ENCODE measurements around the gene MROH2A. TPM values are rescaled to one million over a fixed set of nuclear protein-coding genes. Genes with fewer than 3 reads are reported as not detected.

Gene MROH2A
- total and polyA plus RNA-seq, 12 donors, result not detected

DNA sequence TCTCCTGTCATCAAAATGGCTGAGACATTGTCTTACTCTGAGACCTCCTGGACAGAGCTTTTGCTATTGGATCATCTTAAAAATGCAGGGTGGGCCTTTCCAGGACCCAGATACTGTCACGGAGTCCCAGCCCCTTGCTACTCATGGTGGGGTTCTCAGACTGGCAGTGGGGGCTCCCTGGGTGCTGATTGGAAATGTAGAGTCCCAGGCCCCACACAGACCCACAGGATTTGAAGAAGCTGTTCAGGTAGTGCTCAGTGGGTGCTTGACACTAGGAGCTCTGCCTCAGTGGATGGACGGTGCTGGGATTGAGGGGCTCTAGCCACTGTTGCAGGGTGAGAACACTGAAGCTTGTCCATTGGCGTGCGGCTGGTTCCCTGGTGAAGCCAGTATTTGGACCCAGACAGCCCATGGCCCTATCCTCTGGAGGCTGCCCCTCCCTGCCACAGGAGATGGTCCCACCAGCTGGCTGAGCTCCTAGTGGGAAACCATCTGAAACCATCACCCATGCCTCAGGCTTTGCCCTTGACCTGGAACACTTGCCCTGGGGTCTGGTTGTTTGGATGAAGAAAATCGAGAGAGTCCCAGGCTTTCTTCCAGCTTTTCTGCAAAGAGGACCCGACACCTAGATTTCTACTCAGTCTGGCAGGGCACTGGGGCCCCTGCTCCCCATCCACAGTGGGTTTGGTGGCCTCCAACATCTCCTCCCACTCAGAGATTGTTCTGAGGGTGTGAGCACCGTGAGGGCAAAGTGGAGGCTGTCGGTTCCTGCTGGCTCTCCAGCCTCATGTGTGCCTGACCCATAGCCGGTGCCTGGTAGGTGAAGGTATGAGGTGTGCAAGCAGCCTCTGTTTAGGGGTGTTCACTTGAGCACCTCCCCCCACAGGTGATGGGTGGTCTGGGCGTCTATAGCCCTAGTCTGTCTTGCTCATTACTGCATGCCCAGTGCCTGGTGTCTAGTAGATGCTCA is 30.1 kb downstream of the MROH2A start:
- peaks cover 0 to 28% (median 14%) of the 10 kb centered on the region in 7 donors for H3K27me3 ChIP-seq
- no peaks in the 10 kb centered on the region for H3K4me1 ChIP-seq
- TF ChIP-seq, protein P1, sequence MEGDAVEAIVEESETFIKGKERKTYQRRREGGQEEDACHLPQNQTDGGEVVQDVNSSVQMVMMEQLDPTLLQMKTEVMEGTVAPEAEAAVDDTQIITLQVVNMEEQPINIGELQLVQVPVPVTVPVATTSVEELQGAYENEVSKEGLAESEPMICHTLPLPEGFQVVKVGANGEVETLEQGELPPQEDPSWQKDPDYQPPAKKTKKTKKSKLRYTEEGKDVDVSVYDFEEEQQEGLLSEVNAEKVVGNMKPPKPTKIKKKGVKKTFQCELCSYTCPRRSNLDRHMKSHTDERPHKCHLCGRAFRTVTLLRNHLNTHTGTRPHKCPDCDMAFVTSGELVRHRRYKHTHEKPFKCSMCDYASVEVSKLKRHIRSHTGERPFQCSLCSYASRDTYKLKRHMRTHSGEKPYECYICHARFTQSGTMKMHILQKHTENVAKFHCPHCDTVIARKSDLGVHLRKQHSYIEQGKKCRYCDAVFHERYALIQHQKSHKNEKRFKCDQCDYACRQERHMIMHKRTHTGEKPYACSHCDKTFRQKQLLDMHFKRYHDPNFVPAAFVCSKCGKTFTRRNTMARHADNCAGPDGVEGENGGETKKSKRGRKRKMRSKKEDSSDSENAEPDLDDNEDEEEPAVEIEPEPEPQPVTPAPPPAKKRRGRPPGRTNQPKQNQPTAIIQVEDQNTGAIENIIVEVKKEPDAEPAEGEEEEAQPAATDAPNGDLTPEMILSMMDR (IDR thresholded peaks at IDR 0.05), result no peak
- DNase-seq, result no peak
- no peak for ATAC-seq
- H3K36me3 ChIP-seq, result no peaks in the 10 kb centered on the region
- H3K4me3 ChIP-seq, result no peak overlapping the region
- H3K27ac ChIP-seq, result no peak overlapping the region
- intact Hi-C loops (cut with DNase I), result loop anchor here in 1 of 10 donors (5.0 kb wide), 1 partner anchor 1596 kb away; no protein-coding TSS in a partner anchor
- H3K9me3 ChIP-seq, result no peaks in the 10 kb centered on the region
- 73 to 80% methylated on average over 10 of the region's 10 CpGs for WGBS, 2 donors

DNA sequence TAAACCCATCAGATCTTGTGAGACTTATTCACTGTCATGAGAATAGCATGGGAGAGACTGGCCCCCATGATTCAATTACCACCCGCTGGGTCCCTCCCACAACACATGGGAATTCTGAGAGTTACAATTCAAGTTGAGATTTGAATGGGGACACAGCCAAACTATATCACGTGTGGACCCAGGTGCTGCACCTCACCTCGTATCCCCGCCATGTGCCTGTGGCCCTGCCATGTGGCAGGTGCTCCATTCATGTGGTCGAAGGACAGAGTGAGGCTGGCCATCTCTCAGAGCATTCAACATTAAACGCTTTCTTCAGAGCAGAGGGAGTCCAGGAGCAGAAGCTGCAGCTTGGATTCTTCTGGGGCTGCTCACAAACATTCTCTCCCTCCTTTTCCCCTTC is 32.3 kb downstream of the MROH2A start:
- DNase-seq (no peak), ATAC-seq (no peak)
- TF ChIP-seq, protein P1 (IDR thresholded peaks at IDR 0.05), result no peak
- Histone ChIP-seq H3K36me3 (no peaks in the 10 kb centered on the region), H3K4me1 (no peaks in the 10 kb centered on the region), H3K27me3 (peaks cover 0 to 36% (median 14%) of the 10 kb centered on the region in 7 donors), H3K9me3 (no peaks in the 10 kb centered on the region), H3K27ac (no peak overlapping the region), H3K4me3 (no peak overlapping the region)
- intact Hi-C loops (cut with DNase I), result no loop called here
- WGBS, 2 donors, result 83 to 85% methylated on average over 6 of the region's 6 CpGs

DNA sequence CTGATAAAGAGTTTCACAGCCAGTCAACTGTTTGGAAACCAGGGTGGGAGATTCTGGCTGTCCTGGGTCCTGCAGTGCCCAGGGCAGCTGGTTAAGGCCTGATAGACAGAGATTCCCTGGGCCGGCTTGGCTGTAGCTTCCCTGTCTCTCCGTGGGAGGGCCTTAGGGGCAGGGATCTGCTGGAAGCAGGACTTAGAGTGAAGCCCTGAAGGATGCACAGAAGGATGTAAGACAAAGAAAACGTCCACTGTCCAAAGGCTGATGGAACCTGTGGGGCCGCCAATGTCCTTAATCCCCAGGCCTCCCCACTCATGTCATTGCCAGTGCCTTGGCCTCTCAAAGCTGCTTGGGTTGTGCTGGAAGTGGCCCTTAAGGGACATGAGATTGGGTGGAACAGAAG is 33.0 kb downstream of the MROH2A start:
- Histone ChIP-seq H3K36me3 (no peaks in the 10 kb centered on the region), H3K27me3 (peaks cover 0 to 36% (median 14%) of the 10 kb centered on the region in 7 donors), H3K27ac (no peak overlapping the region), H3K4me1 (no peaks in the 10 kb centered on the region), H3K4me3 (no peak overlapping the region), H3K9me3 (peaks cover 0 to 3% (median 0%) of the 10 kb centered on the region in 11 donors)
- intact Hi-C loops (cut with DNase I), result no loop called here
- TF ChIP-seq, protein P1 (IDR thresholded peaks at IDR 0.05), result no peak
- 66 to 70% methylated on average over 4 of the region's 4 CpGs for WGBS, 2 donors
- ATAC-seq, result no peak
- DNase-seq, result no peak

DNA sequence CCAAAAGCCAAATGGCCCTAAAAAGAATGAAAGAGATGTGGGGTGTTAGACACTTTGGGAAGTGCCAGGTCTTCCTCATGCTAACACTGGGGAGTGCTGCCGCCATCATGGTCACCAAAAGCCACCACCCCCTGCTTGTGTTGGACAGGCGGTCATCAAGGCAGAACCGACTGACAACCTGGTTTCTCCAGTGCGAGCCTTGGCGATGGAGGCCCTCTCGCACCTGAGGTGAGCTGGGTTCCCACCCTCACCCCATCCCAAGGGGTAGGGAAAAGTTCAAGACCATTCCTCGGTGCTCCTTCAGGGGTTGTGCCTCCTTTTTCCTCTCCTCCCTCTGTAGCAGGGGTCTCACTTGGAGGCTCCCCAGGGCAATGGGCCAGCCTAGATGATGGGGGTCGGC is 33.6 kb downstream of the MROH2A start:
- H3K27ac ChIP-seq, result no peak overlapping the region
- no peak for DNase-seq
- peaks cover 0 to 9% (median 0%) of the 10 kb centered on the region in 11 donors for H3K9me3 ChIP-seq
- intact Hi-C loops (cut with DNase I), result no loop called here
- TF ChIP-seq, protein P1 (IDR thresholded peaks at IDR 0.05), result no peak
- ATAC-seq, result no peak
- no peaks in the 10 kb centered on the region for H3K4me1 ChIP-seq
- WGBS, 2 donors, result 89% methylated on average over 8 of the region's 8 CpGs
- no peaks in the 10 kb centered on the region for H3K36me3 ChIP-seq
- H3K4me3 ChIP-seq, result no peak overlapping the region
- H3K27me3 ChIP-seq, result peaks cover 0 to 38% (median 14%) of the 10 kb centered on the region in 7 donors
